Transverse colon (tissue), 4 donors: ENCODE measurements around the gene HPSE2.

Experiments
- POLR2AphosphoS5 ChIP-seq, 3 donors: sonication (generic); formaldehyde crosslinking; IDR thresholded peaks; one replicate each; pipeline ENCODE4 v1.6.1; 2016; ENCODE audit warnings: antibody characterized with exemption in 3 of 3
- TF ChIP-seq, protein P1 (sequence below), 5 experiments: fragments of 200-600 bp in 3 of 5; fragments of 450-650 bp in 2 of 5; sonication (generic) in 3 of 5; IDR thresholded peaks; 1 replicate in 2 of 5; 2 replicates in 3 of 5; pipeline ENCODE4 v1.5.1; 2016 to 2017; ENCODE audit warnings: antibody characterized with exemption in 5 of 5, inconsistent platforms in 3 of 5, mild to moderate bottlenecking in 2 of 5, moderate library complexity in 1 of 5

DNA sequence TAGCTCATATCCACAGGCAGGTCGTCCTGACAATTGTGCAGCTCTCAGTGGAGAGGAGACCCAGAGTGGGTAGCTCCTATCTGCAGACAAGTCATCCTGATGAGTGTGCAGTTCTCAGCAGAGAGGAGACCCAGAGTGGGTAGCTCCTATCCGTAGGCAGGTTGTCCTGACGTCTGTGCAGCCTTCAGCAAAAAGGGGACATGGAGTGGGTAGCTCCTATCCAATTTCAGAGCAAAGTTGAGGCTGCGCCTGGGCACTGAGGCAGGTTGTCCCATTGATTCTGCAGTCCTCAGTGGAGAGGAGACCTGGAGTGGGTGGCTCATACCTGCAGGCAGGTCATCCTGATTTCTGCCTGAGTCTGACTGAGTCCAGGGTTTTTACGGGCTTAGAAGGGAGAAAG lies 111.8 kb downstream of the HPSE2 start:
- TF ChIP-seq, protein P1, sequence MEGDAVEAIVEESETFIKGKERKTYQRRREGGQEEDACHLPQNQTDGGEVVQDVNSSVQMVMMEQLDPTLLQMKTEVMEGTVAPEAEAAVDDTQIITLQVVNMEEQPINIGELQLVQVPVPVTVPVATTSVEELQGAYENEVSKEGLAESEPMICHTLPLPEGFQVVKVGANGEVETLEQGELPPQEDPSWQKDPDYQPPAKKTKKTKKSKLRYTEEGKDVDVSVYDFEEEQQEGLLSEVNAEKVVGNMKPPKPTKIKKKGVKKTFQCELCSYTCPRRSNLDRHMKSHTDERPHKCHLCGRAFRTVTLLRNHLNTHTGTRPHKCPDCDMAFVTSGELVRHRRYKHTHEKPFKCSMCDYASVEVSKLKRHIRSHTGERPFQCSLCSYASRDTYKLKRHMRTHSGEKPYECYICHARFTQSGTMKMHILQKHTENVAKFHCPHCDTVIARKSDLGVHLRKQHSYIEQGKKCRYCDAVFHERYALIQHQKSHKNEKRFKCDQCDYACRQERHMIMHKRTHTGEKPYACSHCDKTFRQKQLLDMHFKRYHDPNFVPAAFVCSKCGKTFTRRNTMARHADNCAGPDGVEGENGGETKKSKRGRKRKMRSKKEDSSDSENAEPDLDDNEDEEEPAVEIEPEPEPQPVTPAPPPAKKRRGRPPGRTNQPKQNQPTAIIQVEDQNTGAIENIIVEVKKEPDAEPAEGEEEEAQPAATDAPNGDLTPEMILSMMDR (IDR thresholded peaks at IDR 0.05), result no peak
- no peak for TF ChIP-seq POLR2AphosphoS5 (IDR thresholded peaks at IDR 0.05)
